ENCODE results near the gene SLC39A11. TPM values are rescaled to one million over a fixed set of nuclear protein-coding genes. Genes with fewer than 3 reads are reported as not detected.

SLC39A11 gene
- total and polyA plus RNA-seq, 2 of the 13 experiments (the other 11 are each of a cell fraction or from before 2014, with no cell fraction given), result 17.2 to 31.5 TPM

- TF ChIP-seq ZSCAN9 (CRISPR knock-in tag; IDR thresholded peaks at IDR 0.05; ENCODE audit: borderline replicate concordance) (no peak), SRSF1 (optimal IDR thresholded peaks at IDR 0.05; ENCODE audit: low read depth, low read length) (no peak), MYC (CRISPR knock-in tag; IDR thresholded peaks at IDR 0.05; ENCODE audit: borderline replicate concordance) (no peak), HIVEP1 (CRISPR knock-in tag; IDR thresholded peaks at IDR 0.05) (no peak), TP53 (CRISPR knock-in tag; conservative IDR thresholded peaks at IDR 0.05) (no peak), TBP (CRISPR knock-in tag; IDR thresholded peaks at IDR 0.05) (no peak), JUND (CRISPR knock-in tag; IDR thresholded peaks at IDR 0.05) (no peak), SRF (IDR thresholded peaks at IDR 0.05; ENCODE audit: low read depth, low read length) (no peak), FOXK1 (CRISPR knock-in tag; IDR thresholded peaks at IDR 0.05; ENCODE audit: borderline replicate concordance, low read depth) (no peak; the same call in 1 of the 2 replicates), RFX3 (CRISPR knock-in tag; IDR thresholded peaks at IDR 0.05) (no peak), MAX (IDR thresholded peaks at IDR 0.05) (no peak; the same call in 1 of the 2 replicates), ZNF597 (CRISPR knock-in tag; IDR thresholded peaks at IDR 0.05) (no peak), KDM1A (CRISPR knock-in tag; IDR thresholded peaks at IDR 0.05) (peak; percentile 46; the same call in 1 of the 2 replicates), NR2F6 (IDR thresholded peaks at IDR 0.05) (peak; percentile 96), NR2F6 (CRISPR knock-in tag; IDR thresholded peaks at IDR 0.05) (peak; percentile 52), ZNF607 (CRISPR knock-in tag; IDR thresholded peaks at IDR 0.05; ENCODE audit: borderline replicate concordance) (no peak), AHDC1 (CRISPR knock-in tag; IDR thresholded peaks at IDR 0.05; ENCODE audit: borderline replicate concordance) (peak; percentile 43; the same call in 1 of the 2 replicates), POGZ (CRISPR knock-in tag; IDR thresholded peaks at IDR 0.05) (no peak), ZFP62 (CRISPR knock-in tag; IDR thresholded peaks at IDR 0.05) (no peak), ZNF510 (CRISPR knock-in tag; IDR thresholded peaks at IDR 0.05; ENCODE audit: low read depth) (no peak), SATB2 (CRISPR knock-in tag; IDR thresholded peaks at IDR 0.05) (peak; percentile 67; the same call in 1 of the 2 replicates), MIXL1 (CRISPR knock-in tag; IDR thresholded peaks at IDR 0.05) (peak; percentile 69; the same call in 1 of the 2 replicates), ZNF543 (CRISPR knock-in tag; IDR thresholded peaks at IDR 0.05) (0 out of 2 replicates have a peak, but pooled peaks have one; percentile 26)
- TF ChIP-seq, protein P1, sequence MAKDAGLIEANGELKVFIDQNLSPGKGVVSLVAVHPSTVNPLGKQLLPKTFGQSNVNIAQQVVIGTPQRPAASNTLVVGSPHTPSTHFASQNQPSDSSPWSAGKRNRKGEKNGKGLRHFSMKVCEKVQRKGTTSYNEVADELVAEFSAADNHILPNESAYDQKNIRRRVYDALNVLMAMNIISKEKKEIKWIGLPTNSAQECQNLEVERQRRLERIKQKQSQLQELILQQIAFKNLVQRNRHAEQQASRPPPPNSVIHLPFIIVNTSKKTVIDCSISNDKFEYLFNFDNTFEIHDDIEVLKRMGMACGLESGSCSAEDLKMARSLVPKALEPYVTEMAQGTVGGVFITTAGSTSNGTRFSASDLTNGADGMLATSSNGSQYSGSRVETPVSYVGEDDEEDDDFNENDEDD (CRISPR knock-in tag; IDR thresholded peaks at IDR 0.05; ENCODE audit: borderline replicate concordance), result no peak
Measured at GRCh38 chr17:72972263-72972951, 120.1 kb downstream of the SLC39A11 start (continued).

All from HepG2 (cell line).